TTC549 (cell line): Measurements from ENCODE around the gene ACOT2.

ENCODE experiments used
- FAIRE-seq: peaks from 2 replicates; lab custom pipeline; 2012; peaks lifted over from hg19 to GRCh38; lab: Jason Lieb, UNC

Gene ACOT2

DNA sequence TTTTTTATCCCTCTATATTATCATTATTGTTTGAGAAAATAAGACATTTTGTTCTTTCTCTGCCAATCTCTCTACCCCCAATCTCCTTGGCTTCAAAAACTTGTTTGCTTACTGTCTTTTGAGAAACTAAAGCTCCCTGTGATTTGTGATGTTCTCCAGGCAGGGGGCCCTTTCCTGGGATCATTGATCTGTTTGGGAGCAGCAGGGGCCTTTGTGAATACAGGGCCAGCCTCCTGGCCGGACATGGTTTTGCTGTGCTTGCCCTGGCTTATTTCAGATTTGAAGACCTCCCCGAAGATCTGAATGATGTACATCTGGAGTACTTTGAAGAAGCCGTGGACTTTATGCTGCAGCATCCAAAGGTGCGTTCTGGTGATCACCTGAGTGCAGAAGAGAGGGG is 47.8 kb downstream of the ACOT2 start:
- FAIRE-seq = no peak

DNA sequence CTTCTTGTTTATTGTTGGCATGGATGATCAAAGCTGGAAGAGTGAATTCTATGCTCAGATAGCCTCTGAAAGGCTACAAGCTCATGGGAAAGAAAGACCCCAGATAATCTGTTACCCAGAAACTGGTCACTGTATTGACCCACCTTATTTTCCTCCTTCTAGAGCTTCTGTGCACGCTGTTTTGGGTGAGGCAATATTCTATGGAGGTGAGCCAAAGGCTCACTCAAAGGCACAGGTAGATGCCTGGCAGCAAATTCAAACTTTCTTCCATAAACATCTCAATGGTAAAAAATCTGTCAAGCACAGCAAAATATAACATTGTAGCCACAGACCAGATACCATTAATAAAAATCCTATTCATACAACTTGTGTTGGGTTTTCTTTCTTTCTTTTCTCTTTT is 50.5 kb downstream of the ACOT2 start:
- FAIRE-seq = no peak

DNA sequence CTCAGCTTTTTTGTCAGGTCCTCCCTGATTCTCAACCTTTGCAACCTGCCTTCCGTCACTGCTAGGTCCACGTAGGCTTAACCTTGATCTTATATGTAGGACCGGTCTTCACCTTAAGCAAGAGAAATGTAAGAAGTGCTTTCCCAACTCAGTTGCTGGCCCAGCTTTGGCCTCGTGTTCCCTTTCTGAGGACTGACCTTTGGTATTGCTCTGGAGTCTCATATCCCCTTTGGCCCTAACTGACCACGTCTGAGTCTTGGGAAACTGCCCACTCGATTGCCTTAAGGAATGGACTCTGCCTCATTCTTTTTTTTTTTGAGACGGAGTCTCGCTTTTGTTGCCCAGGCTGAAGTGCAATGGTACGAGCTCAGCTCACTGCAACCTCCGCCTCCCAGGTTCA is 51.3 kb downstream of the ACOT2 start:
- FAIRE-seq = no peak

DNA sequence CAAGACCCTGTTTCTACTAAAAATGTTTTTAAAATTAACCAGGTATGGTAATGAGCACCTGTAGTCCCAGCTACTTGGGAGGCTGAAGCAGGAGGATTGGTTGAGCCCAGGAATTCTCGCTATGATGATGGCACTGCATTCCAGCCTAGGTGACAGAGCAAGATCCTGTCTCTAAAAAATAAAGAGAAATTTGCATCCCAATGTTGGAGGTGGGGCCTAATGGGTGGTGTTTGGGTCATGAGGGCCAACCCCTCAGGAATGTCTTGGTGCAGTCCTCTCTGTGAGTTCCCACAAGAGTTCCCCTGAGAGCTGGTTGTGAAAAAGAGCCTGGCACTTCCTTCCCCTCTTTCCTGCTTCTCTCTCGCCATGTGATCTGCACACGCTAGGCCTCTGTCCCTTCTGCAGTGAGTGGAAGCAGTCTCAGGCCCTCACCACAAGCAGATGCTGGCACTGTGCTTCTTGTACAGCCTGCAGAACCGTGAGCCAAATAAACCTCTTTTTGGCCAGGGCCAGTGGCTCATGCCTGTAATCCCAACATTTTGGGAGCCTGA is 54.6 kb downstream of the ACOT2 start:
- no peak for FAIRE-seq
